SHP77 (cell line): Measurements from ENCODE around the gene ARID1A.

ENCODE experiments used
- DNase-seq, 2 experiments: peaks; one replicate each; lab custom pipeline; 2025; lab: John Stamatoyannopoulos, UW

The ARID1A gene

DNA sequence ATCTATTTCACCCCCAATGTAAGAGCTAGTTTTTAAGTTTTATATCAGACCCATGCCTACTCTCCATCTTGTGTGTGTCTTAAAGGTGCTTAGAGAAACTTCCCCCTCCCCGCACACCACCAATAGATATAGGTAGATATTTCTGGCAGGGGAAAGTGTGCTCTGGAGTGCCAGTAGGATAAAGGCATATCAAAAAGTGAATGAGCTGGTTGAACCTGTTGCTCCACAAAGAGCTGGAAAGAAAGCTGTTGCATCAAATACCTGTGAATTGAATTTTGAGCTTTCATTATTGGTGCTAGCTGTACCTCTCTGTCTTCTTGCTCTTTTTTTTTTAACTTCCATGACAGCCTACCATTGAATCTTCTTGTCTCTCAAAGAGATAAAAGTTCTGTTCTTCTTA is 32.8 kb downstream of the ARID1A start:
- no peak for DNase-seq

DNA sequence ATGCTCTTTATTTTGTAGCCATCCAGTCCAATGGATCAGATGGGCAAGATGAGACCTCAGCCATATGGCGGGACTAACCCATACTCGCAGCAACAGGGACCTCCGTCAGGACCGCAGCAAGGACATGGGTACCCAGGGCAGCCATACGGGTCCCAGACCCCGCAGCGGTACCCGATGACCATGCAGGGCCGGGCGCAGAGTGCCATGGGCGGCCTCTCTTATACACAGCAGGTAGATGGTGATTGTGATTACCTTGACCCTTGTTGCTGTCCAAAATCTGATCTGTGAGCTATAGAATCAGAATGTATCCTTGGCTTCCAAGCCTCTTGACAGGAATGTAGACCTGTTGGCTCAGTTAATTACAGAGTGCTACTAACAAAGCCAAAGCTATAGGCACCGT is 33.8 kb downstream of the ARID1A start:
- no peak for DNase-seq

DNA sequence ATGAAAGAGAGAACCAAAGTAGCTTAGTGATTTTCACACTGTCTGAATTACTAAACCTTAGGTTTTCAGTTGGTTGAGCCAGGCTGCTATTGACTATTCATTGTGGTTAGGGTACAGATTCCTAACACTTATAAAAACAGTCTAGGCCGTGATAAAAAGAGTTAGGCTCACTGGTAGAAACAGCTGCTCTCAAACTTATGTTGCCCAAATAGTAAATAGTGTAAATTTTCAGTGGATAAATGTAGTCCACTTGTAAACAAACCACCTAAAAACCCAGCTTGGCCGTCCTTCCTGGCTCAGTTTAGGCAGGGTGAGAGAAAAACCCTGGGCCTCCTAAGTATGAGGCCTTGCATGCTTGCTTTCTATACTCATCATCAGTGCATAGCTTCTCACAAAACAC is 34.9 kb downstream of the ARID1A start:
- DNase-seq, result no peak

DNA sequence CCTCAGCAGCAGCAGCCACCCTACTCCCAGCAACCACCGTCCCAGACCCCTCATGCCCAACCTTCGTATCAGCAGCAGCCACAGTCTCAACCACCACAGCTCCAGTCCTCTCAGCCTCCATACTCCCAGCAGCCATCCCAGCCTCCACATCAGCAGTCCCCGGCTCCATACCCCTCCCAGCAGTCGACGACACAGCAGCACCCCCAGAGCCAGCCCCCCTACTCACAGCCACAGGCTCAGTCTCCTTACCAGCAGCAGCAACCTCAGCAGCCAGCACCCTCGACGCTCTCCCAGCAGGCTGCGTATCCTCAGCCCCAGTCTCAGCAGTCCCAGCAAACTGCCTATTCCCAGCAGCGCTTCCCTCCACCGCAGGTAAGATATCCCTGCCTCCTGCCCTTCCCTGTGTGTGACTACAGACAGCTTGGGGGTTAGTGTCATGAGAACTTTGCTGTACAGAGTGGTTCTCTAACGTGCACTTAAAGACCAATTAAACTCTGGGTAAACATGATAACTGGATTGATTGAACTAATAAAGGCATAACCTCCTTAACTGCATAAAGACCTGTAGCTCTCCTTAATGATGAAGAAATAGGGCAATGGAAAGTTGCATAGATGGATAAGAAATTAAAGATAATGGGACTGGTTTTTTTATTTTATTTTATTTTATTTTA is 35.6 kb downstream of the ARID1A start:
- DNase-seq, result no peak

DNA sequence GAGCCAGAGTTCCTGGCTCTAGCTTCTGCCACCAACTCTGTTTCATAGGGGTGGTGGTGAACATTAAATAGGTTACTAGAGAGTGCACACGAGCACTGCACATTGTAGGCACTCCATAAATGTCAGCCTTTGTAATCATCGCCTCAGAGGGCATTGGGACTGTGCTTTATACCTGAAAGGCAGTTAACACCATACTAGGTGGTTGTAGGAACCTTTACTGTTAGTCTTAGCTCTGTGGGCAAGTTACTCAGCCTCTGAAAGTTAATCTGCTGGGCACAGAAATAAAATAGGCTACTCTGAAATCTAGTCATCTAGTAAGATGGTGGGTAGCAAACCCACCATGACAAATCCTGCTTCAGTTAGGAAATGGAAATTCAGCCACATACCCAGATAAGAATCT is 37.6 kb downstream of the ARID1A start:
- no peak for DNase-seq

DNA sequence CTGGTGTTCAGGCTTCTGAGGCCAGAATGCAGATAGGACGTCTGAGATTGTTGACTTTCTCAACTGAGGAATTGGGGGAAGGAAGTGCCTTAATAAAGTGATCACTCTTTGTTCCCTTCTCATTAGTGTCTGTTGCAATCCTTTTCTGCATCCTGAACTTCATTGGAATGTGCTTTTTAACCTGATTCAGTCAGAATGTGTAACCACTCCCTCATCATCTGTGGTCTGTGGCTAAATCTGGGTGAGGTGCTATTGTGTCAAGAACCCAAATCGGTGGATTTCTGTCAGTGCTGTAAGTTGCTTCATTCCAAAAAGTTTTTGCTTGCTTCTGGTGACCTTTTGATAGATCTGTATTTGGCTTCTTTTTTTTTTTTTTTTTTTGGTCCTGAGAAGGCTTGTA is 38.2 kb downstream of the ARID1A start:
- no peak for DNase-seq

DNA sequence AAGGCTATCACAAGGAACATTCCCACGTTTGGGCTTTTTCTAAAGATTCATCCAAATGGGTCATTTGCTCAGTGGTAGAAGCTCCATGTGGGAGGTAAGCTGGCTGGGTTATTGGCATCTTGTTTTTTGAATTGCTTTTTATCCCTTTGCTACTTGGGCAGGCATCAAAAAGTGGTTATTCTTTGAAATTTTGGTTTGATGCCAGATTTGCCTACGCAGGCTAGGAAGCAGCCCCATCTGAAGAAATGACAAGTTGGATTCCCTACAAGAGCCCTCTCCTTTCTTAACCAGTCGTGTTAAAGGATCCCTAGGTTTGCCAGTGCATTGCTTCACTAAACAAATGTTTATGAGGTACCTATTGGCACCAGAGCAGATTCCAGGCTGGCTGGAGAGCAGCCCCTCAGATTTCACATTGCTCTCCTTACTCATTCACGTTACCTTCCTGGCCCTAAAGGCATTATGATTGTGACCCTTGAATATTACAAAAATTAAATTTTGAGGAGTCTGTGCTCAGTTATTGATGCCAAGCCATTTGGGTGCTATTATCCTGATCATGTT is 38.8 kb downstream of the ARID1A start:
- DNase-seq, result no peak

DNA sequence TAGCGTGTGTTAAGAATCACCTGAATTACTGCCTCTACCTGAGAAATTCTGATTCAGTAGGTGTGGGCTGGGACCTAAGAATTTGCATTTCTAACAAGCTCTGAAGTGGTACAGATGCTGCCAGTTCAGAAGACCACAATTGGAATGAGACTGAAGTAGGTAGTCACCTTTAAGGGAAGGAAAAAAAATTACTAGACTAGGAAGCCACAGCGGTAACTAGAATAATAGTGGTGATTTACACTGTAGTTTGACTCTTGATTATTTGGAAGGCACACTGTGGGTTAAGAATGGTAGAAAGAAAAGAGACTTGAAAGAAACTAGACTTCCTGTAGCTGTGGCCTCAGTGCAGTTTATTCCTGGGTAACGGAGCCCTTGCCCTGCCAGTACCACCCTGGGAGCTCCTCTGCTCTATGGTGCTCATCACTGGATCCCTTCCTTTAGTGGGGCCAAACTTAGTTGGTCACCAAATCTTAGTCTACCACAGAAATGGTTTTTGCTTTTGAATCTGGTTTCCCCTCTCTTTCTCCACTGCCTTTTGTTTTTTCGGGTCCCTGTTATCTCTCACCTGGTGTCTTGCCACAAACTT is 43.6 kb downstream of the ARID1A start:
- DNase-seq, result no peak

DNA sequence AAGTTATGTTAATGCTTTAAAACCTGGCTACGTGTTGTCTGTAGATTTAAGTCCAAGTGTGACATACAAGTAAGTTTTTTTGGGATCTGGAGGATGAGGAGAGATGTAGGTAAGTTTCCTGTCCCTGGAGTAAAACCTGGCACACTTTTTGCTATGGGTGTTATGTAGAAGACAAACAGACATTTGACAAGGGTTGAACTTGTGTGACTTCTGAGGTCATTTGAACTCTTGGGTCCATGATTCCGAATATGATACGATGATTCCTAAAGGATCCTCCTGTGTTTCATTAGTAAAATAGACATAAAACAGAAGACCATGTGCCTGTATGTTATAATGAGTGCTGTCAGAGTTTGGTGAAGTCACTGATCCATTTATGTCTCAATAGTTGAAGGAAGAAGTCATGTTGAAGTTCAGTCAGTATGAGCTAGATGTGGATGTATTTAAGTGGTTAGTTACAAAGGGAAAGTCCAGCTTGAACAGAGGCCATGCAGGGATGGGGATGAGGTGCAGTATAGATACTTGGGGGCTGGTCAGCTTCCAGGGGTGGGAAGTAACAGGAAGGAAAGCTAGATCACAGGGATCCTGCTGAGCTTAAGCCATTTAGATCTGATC is 44.3 kb downstream of the ARID1A start:
- DNase-seq, result no peak

DNA sequence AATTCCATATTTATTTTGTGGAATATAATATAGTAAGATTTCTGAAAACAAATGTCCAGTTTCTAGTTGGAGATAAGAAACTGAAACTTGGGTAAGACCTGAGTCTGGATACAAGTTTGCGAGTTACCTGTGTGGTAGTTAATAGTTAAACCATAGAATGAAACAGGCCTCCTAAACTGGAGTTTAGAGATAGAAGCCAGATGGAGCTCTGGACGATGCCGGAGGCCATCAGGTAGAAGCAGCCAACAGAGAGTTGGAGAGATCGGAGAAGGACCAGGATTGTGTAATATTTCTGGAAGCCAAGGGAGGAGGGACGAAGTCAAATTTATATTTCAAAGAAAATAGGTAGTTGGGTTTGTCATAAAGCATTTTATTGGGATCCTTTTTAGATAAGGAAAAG is 45.1 kb downstream of the ARID1A start:
- no peak for DNase-seq

DNA sequence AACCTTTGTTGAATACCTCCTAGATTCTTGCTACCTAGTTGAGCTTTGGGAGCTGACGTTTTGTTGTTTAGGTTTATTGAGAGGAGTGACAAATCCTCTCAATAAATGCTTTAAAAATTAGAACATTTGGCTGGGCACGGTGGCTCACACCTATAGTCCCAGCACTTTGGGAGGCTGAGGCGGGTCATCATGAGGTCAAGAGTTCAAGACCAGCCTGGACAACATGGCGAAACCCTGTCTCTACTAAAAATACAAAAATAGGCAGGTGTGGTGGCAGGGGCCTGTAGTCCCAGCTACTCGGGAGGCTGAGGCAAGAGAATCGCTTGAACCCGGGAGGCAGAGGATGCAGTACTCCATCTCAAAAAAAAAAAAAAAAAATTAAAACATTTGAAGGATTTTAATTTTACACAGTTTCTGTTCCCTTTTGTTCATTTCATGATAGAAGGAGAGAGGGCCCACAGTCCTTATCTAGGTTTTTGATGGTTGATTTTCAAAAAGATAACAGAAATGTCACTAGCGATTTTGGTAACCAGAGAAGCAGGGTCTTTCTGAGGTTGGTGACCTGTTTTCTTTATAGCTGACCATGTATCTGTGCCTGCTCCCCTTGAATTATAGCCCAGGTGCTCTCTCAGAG is 47.7 kb downstream of the ARID1A start:
- no peak for DNase-seq

DNA sequence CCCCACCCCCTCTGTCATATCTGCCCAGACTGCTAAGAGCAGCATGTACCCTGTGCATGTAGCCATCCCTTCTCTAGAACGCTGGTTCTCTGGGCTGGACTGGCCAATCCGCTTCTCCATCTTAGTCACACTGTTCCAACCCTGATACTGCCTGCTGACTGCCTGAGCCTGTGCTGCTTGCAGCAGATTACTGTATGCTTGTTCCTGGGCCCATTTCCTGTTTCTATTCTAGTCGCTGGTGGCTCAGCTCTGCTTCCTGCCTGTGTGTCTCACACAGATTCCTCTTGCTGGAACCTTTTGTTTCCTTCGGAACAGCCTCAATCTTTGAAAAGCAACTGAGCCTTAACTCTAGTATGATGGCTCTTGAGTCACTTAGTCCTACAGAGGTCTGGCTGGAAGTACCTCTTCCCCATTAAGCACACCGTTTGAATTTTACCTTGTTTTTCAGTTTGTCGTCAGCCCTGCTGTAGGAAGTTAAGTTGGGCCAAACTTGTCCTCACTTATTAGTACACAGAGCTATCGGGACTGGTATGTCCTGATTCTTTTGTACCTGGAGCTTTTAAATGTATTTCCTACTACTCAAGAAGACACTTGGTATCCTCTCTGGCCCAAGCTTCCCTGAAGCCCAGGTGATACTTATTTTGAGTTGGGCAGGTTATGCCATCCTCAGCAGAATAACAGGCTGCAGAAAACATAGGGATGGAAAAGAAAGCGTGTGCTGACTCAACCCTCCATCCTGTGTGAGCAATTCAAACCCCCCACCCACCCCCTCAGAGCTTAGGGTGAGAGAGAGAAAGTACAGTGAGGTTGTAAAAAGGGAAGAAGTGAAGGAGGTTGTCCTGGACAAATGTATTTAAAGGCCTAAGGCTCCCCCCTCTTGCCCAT is 48.5 kb downstream of the ARID1A start:
- peak; percentile 72 to 76 for DNase-seq

DNA sequence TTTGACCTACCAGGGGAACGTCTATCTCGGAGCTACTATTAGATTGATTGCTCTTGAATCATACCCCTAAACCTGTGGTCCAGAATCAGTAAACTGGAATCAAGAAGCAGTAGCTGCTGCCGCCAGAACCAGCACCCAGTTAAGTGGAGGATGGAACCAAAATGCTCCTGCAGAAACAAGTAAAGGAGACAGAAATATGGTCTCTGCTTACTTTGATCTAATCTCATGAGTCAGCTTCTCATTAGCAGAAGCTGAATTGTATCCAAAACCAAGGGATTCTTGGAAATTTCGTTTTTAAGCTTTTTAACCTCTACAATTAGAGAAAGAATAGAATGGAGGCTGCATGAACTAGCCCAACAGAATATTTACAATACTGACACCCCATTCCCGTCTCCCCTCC is 49.4 kb downstream of the ARID1A start:
- DNase-seq, result no peak

DNA sequence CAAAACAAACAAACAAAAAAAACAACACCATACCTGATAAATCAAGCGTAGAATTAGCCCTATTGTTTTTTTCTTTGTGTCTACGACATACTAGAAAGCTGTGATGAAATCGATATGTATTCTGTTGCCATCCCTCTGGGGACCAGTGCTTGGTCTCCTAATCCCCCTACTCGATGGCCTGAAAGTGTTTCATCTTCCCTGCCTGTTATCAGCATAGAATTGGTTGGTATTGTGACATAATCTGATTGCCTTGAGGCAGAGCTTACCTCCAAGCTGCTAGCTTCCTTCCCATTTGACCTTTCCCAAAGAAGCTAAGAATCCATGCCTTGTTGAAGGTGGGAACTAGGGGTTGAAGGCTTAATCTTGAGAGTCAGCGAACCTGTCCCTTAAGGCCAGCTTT is 51.2 kb downstream of the ARID1A start:
- DNase-seq, result no peak

DNA sequence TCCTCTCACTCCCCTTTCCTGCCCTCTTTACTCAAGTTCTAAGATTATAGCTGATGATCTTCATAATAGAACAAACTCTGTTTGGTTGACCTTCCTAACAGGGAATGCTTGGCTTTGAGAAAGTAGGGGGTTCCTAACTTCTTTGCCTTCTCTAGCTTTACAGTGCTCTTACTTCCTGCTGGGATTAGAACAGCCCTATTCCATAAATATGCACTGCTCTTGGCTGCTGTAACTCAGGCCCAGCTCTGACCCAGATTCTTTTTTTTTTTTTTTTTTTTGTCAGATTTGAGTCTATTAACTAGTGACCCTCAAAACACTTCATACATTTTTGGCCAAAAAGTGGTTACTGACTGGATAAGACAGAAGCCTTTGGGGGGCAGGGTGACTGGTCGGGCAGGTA is 52.5 kb downstream of the ARID1A start:
- DNase-seq, result no peak

DNA sequence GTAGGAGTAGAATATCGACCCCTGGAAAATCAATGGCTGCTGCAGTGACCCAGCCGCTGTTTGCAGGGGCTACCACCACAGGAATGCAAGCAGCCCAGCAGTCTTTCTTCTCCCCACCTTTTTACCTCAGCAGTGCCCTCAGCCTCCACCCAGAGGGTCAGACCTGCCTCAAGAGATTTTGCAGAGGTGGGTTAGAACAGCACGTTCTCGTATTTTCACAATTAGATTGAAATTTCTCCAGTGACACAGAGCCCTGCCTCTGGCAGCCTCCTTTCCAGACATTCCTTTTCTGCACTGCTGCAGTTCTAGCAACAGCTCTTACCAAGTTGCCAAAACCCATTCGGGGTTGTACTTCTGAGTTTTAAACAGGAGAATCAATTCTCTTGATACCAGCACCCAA is 53.6 kb downstream of the ARID1A start:
- DNase-seq, result no peak

DNA sequence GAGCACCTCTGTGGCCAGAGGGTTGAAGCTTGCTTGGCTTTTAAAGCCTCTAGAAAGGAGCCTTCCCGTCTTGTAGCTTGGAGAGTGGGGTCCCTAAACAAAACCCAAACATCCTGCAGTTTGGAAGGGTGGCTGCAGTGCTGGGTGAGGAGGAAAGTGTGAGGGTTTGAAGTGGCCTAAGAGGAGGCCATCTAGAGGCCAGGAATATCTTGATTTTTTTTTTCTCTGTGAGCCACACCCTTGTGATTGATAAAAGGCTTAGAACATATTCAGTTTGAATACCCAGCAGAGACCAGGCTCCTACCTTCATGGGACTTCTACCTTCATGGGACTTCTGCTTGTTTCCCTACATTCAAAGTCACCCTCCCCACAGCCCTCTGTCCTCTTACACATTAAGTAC is 54.6 kb downstream of the ARID1A start:
- no peak for DNase-seq

DNA sequence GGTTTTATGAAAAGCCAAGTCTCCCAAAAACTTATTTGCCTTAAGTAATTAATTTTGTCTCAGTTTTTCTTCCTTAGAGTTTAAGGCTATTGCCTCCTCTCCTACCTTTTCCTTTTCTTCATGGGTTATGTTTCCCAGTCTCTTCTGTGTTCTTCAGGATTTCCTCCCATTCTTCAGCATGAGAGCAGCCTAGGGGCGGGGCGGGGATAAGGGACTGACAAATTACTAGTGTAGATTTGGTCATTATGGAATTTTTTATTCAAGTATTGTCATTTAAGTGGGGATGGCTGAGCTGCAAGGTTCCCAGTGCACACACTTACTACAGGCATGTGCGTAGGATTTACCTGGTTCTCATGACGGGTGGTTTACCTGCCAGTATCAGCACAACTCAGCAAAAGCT is 56.7 kb downstream of the ARID1A start:
- DNase-seq, result no peak

DNA sequence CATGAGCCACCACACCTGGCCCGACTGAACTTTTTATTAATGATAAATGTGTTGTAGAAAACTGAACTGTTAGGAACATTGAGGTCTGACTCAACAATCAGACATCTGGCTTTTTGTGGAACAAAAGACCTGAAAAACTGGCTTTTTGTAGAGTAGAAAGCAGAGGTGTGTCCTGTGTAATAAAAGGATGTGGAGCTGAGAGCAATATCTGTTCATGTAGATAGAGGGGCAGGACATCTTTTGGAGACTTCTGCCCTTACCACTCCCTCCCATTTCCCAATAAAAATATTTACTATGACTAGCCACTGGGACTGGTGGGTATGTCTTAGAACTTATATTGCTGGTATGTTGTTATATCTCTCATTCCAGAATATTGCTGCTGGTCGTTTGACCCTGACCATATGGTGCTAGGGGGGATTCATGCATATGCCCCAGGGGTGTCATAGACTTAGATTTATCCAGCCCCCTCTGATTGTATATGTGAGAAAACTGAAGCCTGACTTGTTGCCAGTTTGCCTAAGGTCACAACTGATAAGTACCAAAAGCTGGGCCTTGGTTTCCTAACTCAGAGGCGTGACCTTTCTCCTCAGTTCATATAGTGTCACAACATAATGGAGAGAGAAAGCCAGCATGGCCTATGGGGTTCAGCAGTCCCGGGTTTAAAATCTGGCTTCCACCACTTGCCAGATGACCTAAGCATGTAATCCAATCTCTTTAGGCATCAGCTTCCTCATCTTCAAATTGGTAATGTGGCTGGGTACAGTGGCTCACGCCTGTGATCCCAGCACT is 58.5 kb downstream of the ARID1A start:
- no peak for DNase-seq

DNA sequence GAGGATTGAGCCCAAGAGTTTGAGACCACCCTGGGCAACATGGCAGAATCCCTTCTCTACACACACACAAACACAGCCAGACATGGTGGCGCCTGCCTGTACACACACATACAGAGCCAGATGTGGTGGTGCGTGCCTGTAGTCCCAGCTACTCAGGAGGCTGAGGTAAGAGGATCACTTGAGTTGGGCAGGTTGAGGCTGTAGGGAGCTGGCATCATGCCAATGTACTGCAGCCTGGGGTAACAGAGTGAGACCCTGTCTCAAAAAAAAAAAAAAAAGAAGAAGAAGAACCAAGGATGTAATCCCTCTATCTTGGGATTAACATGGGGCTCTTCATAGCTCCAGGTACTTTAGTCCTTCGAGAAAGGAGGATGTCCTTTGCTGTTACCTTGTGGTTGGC is 62.5 kb downstream of the ARID1A start:
- no peak for DNase-seq

DNA sequence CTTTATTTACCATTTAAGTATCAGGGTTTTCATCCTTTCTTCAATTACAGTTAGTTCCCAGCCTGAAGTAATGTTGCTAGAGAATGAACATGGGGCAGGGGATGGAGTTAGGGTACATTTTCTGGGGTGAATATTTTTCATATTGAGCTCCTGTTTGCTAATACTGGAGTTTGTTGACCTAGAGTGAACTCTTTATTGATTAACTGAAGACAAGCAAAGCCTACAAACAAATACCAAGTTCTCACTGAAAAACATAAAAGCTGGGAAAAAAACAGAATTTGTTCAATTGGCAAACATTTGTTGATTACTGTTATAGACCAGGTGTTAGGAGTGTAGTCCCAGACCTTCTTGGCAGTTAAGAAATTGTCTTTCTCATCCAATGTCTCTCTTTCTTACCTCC is 63.7 kb downstream of the ARID1A start:
- no peak for DNase-seq
